Osteoblast (primary cell): ENCODE data around the gene PLPPR1. TPM values are rescaled to one million over a fixed set of nuclear protein-coding genes. Genes with fewer than 3 reads are reported as not detected.

Experiments
- DNase-seq: peaks from one replicate; pipeline ENCODE4 v3.0.0; 2011; ENCODE audit warnings: low spot score, mixed read lengths; ENCODE audit not compliant: insufficient read length; ENCODE audit errors: missing footprints
- H2AFZ ChIP-seq: 2 replicates; pipeline ENCODE4 v1.6.0; 2011; ENCODE audit warnings: mild to moderate bottlenecking, low read length
- H3K27ac ChIP-seq: 2 replicates; pipeline ENCODE4 v1.5.1; 2011; ENCODE audit warnings: mild to moderate bottlenecking, low read depth, low read length, moderate library complexity
- H3K27me3 ChIP-seq: 2 replicates; pipeline ENCODE4 v1.6.0; 2012; ENCODE audit warnings: mild to moderate bottlenecking, control low read depth, inconsistent platforms, low read length, moderate library complexity; ENCODE audit not compliant: insufficient read depth
- H3K36me3 ChIP-seq: 2 replicates; pipeline ENCODE4 v1.5.1; 2011; ENCODE audit warnings: mild to moderate bottlenecking, low read length, control low read depth, moderate library complexity; ENCODE audit not compliant: insufficient read depth
- H3K4me1 ChIP-seq: 2 replicates; pipeline ENCODE4 v1.5.1; 2011; ENCODE audit warnings: mild to moderate bottlenecking, low read length, control low read depth, moderate library complexity; ENCODE audit not compliant: insufficient read depth
- H3K4me2 ChIP-seq: 2 replicates; pipeline ENCODE4 v1.6.0; 2011; ENCODE audit warnings: mild to moderate bottlenecking, low read length; ENCODE audit not compliant: insufficient read depth
- H3K4me3 ChIP-seq: fragments of 200-600 bp; sonication (generic); 3 replicates; pipeline ENCODE4 v1.5.1; 2012; ENCODE audit warnings: mild to moderate bottlenecking, low read length, inconsistent platforms; ENCODE audit not compliant: insufficient read depth
- H3K79me2 ChIP-seq: 2 replicates; pipeline ENCODE4 v1.6.0; 2012; ENCODE audit warnings: mild to moderate bottlenecking, low read length, control low read depth, inconsistent platforms; ENCODE audit not compliant: insufficient read depth
- H3K9me3 ChIP-seq: 2 replicates; pipeline ENCODE4 v1.5.1; 2011; ENCODE audit warnings: low read depth, low read length, control low read depth
- H4K20me1 ChIP-seq: 2 replicates; pipeline ENCODE4 v1.6.0; 2012; ENCODE audit warnings: mild to moderate bottlenecking, low read length, control low read depth; ENCODE audit not compliant: insufficient read depth
- CTCF ChIP-seq: IDR thresholded peaks from 2 replicates; pipeline ENCODE4 v1.5.1; 2011; ENCODE audit warnings: mild to moderate bottlenecking, low read depth, low read length, moderate library complexity; ENCODE audit errors: extremely low read depth
- total RNA-seq: library from RNA; depleted of rRNA; stranded (reverse); fragments of >200 nt; gene quantifications from 2 replicates; pipeline ENCODE4 v1.2.3, GENCODE V29; 2012

PLPPR1 gene
- total RNA-seq, 1 donor = not detected

DNA sequence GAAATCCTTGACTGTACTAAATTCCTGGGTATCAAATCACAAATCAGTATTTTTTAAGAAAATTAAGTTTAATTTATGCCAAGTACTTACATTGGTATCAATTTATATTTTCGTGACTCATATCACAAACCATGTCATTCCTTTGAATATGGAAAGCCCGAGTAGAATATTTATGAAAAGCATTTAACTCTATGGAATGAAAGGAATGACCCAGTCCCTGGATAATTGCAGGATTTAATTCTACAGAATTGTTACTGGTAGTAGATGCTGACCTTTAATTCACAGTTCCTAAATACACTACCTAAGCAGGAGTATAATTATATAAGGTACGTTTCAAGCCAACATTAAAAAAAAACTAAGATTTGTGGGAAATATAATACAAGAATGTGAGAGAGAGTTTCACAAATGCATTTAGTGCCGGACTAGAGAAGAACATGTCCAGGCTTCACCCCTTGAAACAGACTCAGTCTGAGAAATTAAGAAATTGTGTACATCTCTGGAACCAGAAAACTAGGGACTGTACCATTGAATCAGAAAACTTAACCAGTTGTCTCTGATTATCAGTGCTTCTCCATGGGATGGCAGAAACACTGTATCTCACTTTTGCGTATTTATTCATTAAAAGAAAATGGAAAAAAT, 28.5 kb upstream of the PLPPR1 start:
- Histone ChIP-seq H3K27me3 (no peaks in the 10 kb centered on the region), H3K4me3 (no peak overlapping the region), H3K36me3 (no peaks in the 10 kb centered on the region), H3K4me1 (no peaks in the 10 kb centered on the region), H4K20me1 (no peaks in the 10 kb centered on the region), H3K9me3 (no peaks in the 10 kb centered on the region), H3K4me2 (no peak overlapping the region), H2AFZ (no peak overlapping the region), H3K79me2 (no peaks in the 10 kb centered on the region), H3K27ac (no peak overlapping the region)
- TF ChIP-seq CTCF = no peak
- no peak for DNase-seq

DNA sequence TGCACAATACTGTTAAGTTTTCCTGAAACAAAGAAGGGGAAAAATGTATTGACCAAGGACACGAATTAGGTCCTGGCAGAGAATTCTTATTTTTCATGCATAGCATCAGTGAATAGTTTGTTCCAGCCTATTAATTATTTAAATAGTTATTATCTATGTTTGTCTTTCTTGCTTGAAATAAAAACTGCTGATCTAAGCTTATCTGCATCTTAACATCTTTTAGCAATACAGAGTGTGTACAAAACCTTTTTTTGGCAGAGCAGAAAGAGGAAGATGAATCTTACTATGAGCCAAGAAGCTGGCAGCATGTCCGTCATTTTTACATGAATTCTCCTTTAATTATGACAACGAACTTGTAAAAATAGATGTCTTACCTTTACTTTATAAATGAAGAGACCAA, 23.3 kb upstream of the PLPPR1 start:
- Histone ChIP-seq H3K4me1 (no peaks in the 10 kb centered on the region), H3K27me3 (no peaks in the 10 kb centered on the region), H3K36me3 (no peaks in the 10 kb centered on the region), H3K4me3 (no peak overlapping the region), H2AFZ (no peak overlapping the region), H3K27ac (no peak overlapping the region), H3K4me2 (no peak overlapping the region), H3K9me3 (no peaks in the 10 kb centered on the region), H4K20me1 (no peaks in the 10 kb centered on the region), H3K79me2 (no peaks in the 10 kb centered on the region)
- TF ChIP-seq CTCF = no peak
- DNase-seq = no peak

GRCh38 chr9:101014566-101014965, 14.0 kb upstream of the PLPPR1 start:
- H4K20me1 ChIP-seq = no peaks in the 10 kb centered on the region
- H2AFZ ChIP-seq = no peak overlapping the region
- H3K27me3 ChIP-seq = no peaks in the 10 kb centered on the region
- H3K4me1 ChIP-seq = no peaks in the 10 kb centered on the region
- no peaks in the 10 kb centered on the region for H3K36me3 ChIP-seq
- peaks cover 3% of the 10 kb centered on the region for H3K9me3 ChIP-seq
- DNase-seq = no peak
- no peak overlapping the region for H3K27ac ChIP-seq
- H3K79me2 ChIP-seq = no peaks in the 10 kb centered on the region
- no peak overlapping the region for H3K4me3 ChIP-seq
- H3K4me2 ChIP-seq = no peak overlapping the region
- TF ChIP-seq CTCF = no peak

GRCh38 chr9:101018467-101018866, 10.1 kb upstream of the PLPPR1 start:
- no peak overlapping the region for H3K4me2 ChIP-seq
- no peak overlapping the region for H2AFZ ChIP-seq
- peaks cover 3% of the 10 kb centered on the region for H3K9me3 ChIP-seq
- no peaks in the 10 kb centered on the region for H4K20me1 ChIP-seq
- H3K36me3 ChIP-seq = no peaks in the 10 kb centered on the region
- H3K79me2 ChIP-seq = no peaks in the 10 kb centered on the region
- no peaks in the 10 kb centered on the region for H3K4me1 ChIP-seq
- H3K4me3 ChIP-seq = no peak overlapping the region
- H3K27ac ChIP-seq = no peak overlapping the region
- no peak for TF ChIP-seq CTCF
- DNase-seq = no peak
- H3K27me3 ChIP-seq = no peaks in the 10 kb centered on the region
